ENCODE measurements around the gene RAF1. TPM values are rescaled to one million over a fixed set of nuclear protein-coding genes. Genes with fewer than 3 reads are reported as not detected.
A peak's percentile ranks its signal among the peaks of the same experiment; 100 is the strongest.

RAF1 gene
- total and polyA plus RNA-seq, 2 of the 13 experiments (the other 11 are each of a cell fraction or from before 2014, with no cell fraction given) = 72.2 to 91.4 TPM

- 0 out of 2 replicates have a peak, but pooled peaks have one; percentile 6 for TF ChIP-seq ZNF275 (CRISPR knock-in tag; IDR thresholded peaks at IDR 0.05; ENCODE audit: borderline replicate concordance)
- TF ChIP-seq FOXP4 (CRISPR knock-in tag; IDR thresholded peaks at IDR 0.05) = no peak
- TF ChIP-seq TFAP4 (IDR thresholded peaks at IDR 0.05; ENCODE audit: borderline replicate concordance, low read depth) = 0 out of 2 replicates have a peak, but pooled peaks have one; percentile 12
- TF ChIP-seq ERF (CRISPR knock-in tag; IDR thresholded peaks at IDR 0.05) = no peak
- no peak for TF ChIP-seq ARID4A (CRISPR knock-in tag; IDR thresholded peaks at IDR 0.05; ENCODE audit: borderline replicate concordance)
- TF ChIP-seq ZNF207 (IDR thresholded peaks at IDR 0.05; ENCODE audit: borderline replicate concordance) = no peak
- no peak for TF ChIP-seq ZNF558 (CRISPR knock-in tag; IDR thresholded peaks at IDR 0.05; ENCODE audit: borderline replicate concordance)
- TF ChIP-seq RFXANK (CRISPR knock-in tag; IDR thresholded peaks at IDR 0.05) = no peak
- TF ChIP-seq HMG20A (CRISPR knock-in tag; IDR thresholded peaks at IDR 0.05; ENCODE audit: borderline replicate concordance) = no peak
- 0 out of 2 replicates have a peak, but pooled peaks have one; percentile 42 for TF ChIP-seq SNAPC5 (CRISPR knock-in tag; IDR thresholded peaks at IDR 0.05; ENCODE audit: borderline replicate concordance)
- TF ChIP-seq ZNF331 (CRISPR knock-in tag; IDR thresholded peaks at IDR 0.05) = no peak
- no peak for TF ChIP-seq MXI1 (IDR thresholded peaks at IDR 0.05; ENCODE audit: borderline replicate concordance, low read depth, low read length)
- TF ChIP-seq NBN (conservative IDR thresholded peaks at IDR 0.05) = no peak
- TF ChIP-seq ZBTB34 (CRISPR knock-in tag; IDR thresholded peaks at IDR 0.05) = no peak
Observed at GRCh38 chr3:12648384-12648959, 15.4 kb downstream of the RAF1 start (continued).
